ENCODE data around the gene B9D1. TPM values are rescaled to one million over a fixed set of nuclear protein-coding genes. Genes with fewer than 3 reads are reported as not detected.

The B9D1 gene
- total RNA-seq, 1 donor from 2014 or later, result 19.0 TPM

DNA sequence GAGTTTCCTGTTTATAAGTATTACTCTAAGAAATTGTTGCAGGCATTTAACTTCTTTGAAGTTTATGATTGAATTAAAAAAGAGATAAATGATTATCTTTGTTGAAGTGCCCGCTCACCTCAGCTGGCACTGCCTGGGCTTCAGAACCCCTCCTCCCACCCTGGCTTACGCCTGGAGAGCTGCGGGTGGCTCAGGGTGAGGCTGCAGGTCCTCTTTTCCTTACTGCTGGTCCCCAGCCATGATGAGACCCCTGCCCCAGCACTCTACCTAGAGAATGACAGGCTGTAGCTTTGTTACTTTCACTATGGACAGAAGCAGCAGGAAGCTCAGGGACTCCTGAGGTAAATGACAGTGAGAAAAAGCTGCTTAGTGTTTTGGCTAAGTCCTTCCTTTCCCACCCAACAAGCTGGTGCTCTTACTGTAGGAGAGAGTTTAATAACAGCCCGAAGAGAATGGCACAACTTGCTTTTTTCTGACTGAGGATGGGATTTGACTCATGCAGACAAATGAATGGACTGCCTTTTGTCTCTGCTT, 63.2 kb downstream of the B9D1 start:
- Histone ChIP-seq H3K27me3 (ENCODE audit: control insufficient read depth, insufficient read depth, low read length) (no peaks in the 10 kb centered on the region), H3K4me3 (ENCODE audit: low read depth, low read length) (no peak overlapping the region), H3K36me3 (ENCODE audit: control insufficient read depth, insufficient read depth, low read length) (no peaks in the 10 kb centered on the region)
- TF ChIP-seq, protein P1, sequence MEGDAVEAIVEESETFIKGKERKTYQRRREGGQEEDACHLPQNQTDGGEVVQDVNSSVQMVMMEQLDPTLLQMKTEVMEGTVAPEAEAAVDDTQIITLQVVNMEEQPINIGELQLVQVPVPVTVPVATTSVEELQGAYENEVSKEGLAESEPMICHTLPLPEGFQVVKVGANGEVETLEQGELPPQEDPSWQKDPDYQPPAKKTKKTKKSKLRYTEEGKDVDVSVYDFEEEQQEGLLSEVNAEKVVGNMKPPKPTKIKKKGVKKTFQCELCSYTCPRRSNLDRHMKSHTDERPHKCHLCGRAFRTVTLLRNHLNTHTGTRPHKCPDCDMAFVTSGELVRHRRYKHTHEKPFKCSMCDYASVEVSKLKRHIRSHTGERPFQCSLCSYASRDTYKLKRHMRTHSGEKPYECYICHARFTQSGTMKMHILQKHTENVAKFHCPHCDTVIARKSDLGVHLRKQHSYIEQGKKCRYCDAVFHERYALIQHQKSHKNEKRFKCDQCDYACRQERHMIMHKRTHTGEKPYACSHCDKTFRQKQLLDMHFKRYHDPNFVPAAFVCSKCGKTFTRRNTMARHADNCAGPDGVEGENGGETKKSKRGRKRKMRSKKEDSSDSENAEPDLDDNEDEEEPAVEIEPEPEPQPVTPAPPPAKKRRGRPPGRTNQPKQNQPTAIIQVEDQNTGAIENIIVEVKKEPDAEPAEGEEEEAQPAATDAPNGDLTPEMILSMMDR (IDR thresholded peaks at IDR 0.05; ENCODE audit: insufficient read depth, low read length, poor library complexity, severe bottlenecking), result no peak
- DNase-seq (ENCODE audit: low read depth), result no peak

DNA sequence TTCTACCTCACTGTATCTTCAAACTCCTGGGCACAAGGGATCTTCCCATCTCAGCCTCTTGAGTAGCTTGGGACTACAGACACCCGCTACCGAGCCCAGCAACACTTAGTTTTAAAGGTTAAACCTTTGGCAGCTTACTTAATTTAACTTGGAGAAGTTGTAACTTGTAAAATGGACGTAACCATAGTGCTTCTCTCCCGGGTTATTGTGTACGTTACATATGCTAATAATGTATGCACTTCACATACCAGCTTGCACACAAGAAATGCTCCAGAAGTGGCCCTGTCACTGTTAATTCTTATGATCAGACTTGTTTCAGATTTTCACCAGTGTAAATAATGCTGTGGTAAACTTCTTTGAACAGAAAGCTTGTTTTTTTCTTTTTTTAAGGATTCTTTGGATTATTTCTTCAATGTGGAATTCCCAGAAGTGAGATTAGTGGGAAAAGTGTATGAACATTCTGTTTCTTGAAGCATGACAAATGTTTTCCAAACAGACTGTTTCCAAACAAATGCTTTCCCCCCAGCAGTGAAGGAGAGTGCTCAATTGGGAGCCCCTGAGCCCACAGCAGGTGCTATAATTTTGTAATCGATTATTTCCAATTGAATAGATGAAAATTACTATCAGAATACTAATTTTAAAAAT, 63.8 kb downstream of the B9D1 start:
- no peaks in the 10 kb centered on the region for H3K36me3 ChIP-seq (ENCODE audit: control insufficient read depth, insufficient read depth, low read length)
- no peaks in the 10 kb centered on the region for H3K27me3 ChIP-seq (ENCODE audit: control insufficient read depth, insufficient read depth, low read length)
- no peak for DNase-seq (ENCODE audit: low read depth)
- TF ChIP-seq, protein P1 (IDR thresholded peaks at IDR 0.05; ENCODE audit: insufficient read depth, low read length, poor library complexity, severe bottlenecking), result no peak
- no peak overlapping the region for H3K4me3 ChIP-seq (ENCODE audit: low read depth, low read length)

DNA sequence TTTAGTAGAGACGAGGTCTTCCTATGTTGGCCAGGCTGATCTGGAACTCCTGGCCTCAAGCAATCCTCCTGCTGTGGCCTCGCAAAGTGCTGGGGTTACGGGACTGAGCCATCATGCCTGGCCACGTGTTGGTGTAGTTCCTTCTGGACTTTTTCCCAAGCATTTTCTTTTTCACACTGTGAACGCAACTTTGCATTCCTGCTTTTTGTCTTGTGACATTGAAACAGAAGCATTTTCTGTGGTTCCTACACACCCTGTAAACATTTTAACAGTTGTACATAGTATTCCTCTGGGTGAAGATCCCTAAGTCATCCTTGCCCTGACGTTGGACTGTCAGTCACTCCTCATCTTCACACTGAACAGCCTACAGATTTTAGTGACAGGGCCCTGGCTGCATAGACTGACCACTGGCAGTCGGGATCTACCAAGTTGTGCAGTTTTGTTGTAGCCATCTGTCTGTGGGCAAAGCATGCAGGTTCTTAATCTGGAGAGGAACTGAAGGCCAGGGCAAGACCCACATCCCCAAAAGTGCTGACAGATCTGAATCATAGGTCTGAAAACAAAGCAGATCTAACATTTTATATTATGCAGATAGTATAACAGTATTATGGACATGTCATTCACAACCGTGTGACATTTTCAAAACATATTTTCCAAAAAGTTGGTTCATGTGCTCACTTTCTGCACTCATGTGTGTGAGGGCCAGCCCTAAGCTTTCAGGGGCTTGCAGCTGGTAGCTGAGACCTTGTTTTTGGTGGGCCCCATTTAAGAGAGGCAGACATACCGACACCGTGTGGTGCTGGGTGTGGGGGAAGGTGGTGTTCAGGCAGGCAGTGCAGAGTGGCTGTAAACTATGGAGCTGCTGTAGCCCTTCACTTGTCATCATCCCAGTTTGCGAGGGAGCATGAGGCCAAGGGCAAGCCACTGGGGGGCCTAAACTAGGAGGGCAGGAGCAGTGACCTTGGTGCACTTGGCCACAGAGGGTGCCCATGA, 65.4 kb downstream of the B9D1 start:
- Histone ChIP-seq H3K27me3 (ENCODE audit: control insufficient read depth, insufficient read depth, low read length) (no peaks in the 10 kb centered on the region), H3K4me3 (ENCODE audit: low read depth, low read length) (no peak overlapping the region), H3K36me3 (ENCODE audit: control insufficient read depth, insufficient read depth, low read length) (no peaks in the 10 kb centered on the region)
- TF ChIP-seq, protein P1 (IDR thresholded peaks at IDR 0.05; ENCODE audit: insufficient read depth, low read length, poor library complexity, severe bottlenecking), result no peak
- no peak for DNase-seq (ENCODE audit: low read depth)

DNA sequence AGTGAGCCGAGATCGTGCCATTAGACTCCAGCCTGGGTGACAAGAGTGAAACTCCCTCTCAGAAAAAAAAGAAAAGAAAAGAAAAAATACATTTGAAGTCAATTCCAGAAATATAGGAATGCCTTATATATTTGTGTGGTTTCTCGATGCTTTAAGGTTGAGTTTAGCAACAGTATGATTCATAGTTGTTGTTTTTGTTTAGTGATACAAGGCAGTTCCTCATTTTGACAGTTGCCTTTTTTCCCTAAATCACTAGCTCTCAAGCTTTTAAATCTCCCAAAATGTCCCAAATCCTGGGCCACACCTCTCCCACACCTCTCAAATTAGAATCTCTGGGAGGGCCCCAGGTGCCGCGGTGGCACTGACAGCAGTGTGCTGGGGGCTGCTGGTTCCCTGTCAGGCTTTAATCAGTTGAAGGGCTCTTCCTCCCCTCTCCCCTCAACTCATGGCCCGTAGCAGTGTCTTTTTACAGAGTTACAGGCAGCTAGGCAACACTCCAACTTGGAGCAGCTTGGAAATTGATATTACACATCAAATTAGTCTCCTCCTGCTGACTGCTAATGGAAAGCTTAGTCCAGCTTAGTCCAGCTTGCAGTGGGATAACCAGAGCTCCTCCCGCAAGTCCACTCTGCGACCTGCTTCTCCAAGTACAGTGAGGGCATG, 66.9 kb downstream of the B9D1 start:
- H3K4me3 ChIP-seq (ENCODE audit: low read depth, low read length), result no peak overlapping the region
- H3K27me3 ChIP-seq (ENCODE audit: control insufficient read depth, insufficient read depth, low read length), result no peaks in the 10 kb centered on the region
- TF ChIP-seq, protein P1 (IDR thresholded peaks at IDR 0.05; ENCODE audit: insufficient read depth, low read length, poor library complexity, severe bottlenecking), result no peak
- DNase-seq (ENCODE audit: low read depth), result no peak
- H3K36me3 ChIP-seq (ENCODE audit: control insufficient read depth, insufficient read depth, low read length), result no peaks in the 10 kb centered on the region

DNA sequence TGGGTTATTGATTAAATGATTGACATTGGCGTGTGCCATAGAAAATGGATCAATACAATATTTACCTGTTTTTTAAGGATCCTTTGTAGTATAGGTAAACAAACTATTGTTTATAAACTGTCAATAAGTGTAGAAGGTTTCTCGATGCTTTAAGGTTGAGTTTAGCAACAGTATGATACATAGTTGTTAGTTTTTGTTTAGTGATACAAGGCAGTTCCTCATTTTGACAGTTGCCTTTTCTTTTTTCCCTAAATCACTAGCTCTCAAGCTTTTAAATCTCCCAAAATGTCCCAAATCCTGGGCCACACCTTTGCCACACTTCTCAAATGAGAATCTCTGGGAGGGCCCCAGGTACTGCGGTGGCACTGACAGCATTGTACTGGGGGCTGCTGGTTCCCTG, 68.1 kb downstream of the B9D1 start:
- TF ChIP-seq, protein P1 (IDR thresholded peaks at IDR 0.05; ENCODE audit: insufficient read depth, low read length, poor library complexity, severe bottlenecking), result no peak
- no peak overlapping the region for H3K4me3 ChIP-seq (ENCODE audit: low read depth, low read length)
- DNase-seq (ENCODE audit: low read depth), result no peak
- H3K27me3 ChIP-seq (ENCODE audit: control insufficient read depth, insufficient read depth, low read length), result no peaks in the 10 kb centered on the region
- H3K36me3 ChIP-seq (ENCODE audit: control insufficient read depth, insufficient read depth, low read length), result no peaks in the 10 kb centered on the region

Other genes with a start within 250 kb of the B9D1 start
- not detected in 2 replicates for gene GRAPL, start 235.1 kb downstream of the B9D1 start, total RNA-seq
- gene EPN2, start 125.4 kb downstream of the B9D1 start, total RNA-seq, result 13.7 and 18.8 TPM in 2 replicates
- gene MAPK7, start 15.8 kb upstream of the B9D1 start, total RNA-seq, result 23.6 and 30.8 TPM in 2 replicates
- 0.68 and 1.3 TPM in 2 replicates for gene MFAP4, start 24.5 kb upstream of the B9D1 start, total RNA-seq
- 0.08 TPM in 1 of 2 replicates, not detected in the other for gene RNF112, start 48.5 kb upstream of the B9D1 start, total RNA-seq
- 1.0 and 3.9 TPM in 2 replicates for gene SLC47A1, start 171.1 kb upstream of the B9D1 start, total RNA-seq

Data from kidney epithelial cell (primary cell).